SK-N-SH (cell line): Measurements from ENCODE around the gene ZNF341. TPM values are rescaled to one million over a fixed set of nuclear protein-coding genes. Genes with fewer than 3 reads are reported as not detected.

Source experiments
- CTCF ChIA-PET: fragments of 300-600, 350-600 bp; formaldehyde crosslinking; extraction: SDS; loops from one replicate; lab custom pipeline; 2021; lab: Yijun Ruan, JAX
- POLR2A ChIA-PET: fragments of 350-600 bp; sonication (Branson Sonifier 250); formaldehyde crosslinking; extraction: SDS; loops from one replicate; lab custom pipeline; 2020; ENCODE audit warnings: antibody characterized with exemption, inconsistent platforms; lab: Yijun Ruan, JAX
- DNase-seq: peaks from one replicate; pipeline ENCODE4 v3.0.0; 2012
- H2AFZ ChIP-seq: fragments of 200-600 bp; sonication (generic); 2 replicates; pipeline ENCODE4 v1.8.1; 2016; ENCODE audit warnings: antibody characterized with exemption, mild to moderate bottlenecking, low read depth
- H3F3A ChIP-seq: fragments of 200-600 bp; sonication (generic); replicated peaks from 2 replicates; pipeline ENCODE3; 2016; ENCODE audit warnings: antibody characterized with exemption, mild to moderate bottlenecking; ENCODE audit not compliant: insufficient read depth
- H3K27ac ChIP-seq, 2 experiments: fragments of 200-500 bp in 1 of 2; fragments of 200-600 bp in 1 of 2; sonication (Bioruptor generic) in 1 of 2; sonication (generic), shearing (Covaris generic) in 1 of 2; 2 replicates each; pipeline versions ENCODE4 v1.5.1 to v1.6.1; 2014 to 2016; ENCODE audit warnings: low read depth in 2 of 2, inconsistent platforms in 1 of 2, low read length in 1 of 2, mild to moderate bottlenecking in 1 of 2, mixed read lengths in 1 of 2
- H3K27me3 ChIP-seq: fragments of 200-600 bp; sonication (generic), shearing (Covaris generic); 2 replicates; pipeline ENCODE4 v1.6.1; 2016; ENCODE audit warnings: mixed run types; ENCODE audit not compliant: insufficient read depth
- H3K36me3 ChIP-seq, 2 experiments: fragments of 200-500 bp in 1 of 2; fragments of 200-600 bp in 1 of 2; sonication (Bioruptor generic) in 1 of 2; sonication (generic) in 1 of 2; replicated peaks in 1 of 2; 2 replicates each; pipeline versions ENCODE3 to v1.5.1; 2014 to 2016; ENCODE audit warnings: low read length in 1 of 2, mild to moderate bottlenecking in 1 of 2; ENCODE audit not compliant: insufficient read depth in 2 of 2, control insufficient read depth in 1 of 2
- H3K4me1 ChIP-seq, 2 experiments: fragments of 200-500 bp in 1 of 2; fragments of 200-600 bp in 1 of 2; sonication (Bioruptor generic) in 1 of 2; sonication (generic), shearing (Covaris generic) in 1 of 2; 2 replicates each; pipeline versions ENCODE4 v1.5.1 to v1.6.1; 2014 to 2016; ENCODE audit warnings: low read depth in 1 of 2, low read length in 1 of 2, mixed run types in 1 of 2; ENCODE audit not compliant: insufficient read depth in 2 of 2, control insufficient read depth in 1 of 2
- H3K4me2 ChIP-seq: fragments of 200-600 bp; sonication (generic), shearing (Covaris generic); 2 replicates; pipeline ENCODE4 v1.6.1; 2017; ENCODE audit warnings: mixed run types
- H3K4me3 ChIP-seq, 2 experiments: fragments of 200-500 bp in 1 of 2; fragments of 200-600 bp in 1 of 2; sonication (Bioruptor generic) in 1 of 2; sonication (generic), shearing (Covaris generic) in 1 of 2; 2 replicates each; pipeline versions ENCODE4 v1.5.1 to v1.8.1; 2014 to 2016; ENCODE audit warnings: low read depth in 2 of 2, inconsistent platforms in 1 of 2, low read length in 1 of 2, mild to moderate bottlenecking in 1 of 2, mixed read lengths in 1 of 2, moderate library complexity in 1 of 2
- H3K79me2 ChIP-seq: fragments of 200-600 bp; sonication (generic); 2 replicates; pipeline ENCODE4 v1.8.1; 2017; ENCODE audit warnings: mild to moderate bottlenecking; ENCODE audit not compliant: insufficient read depth
- H3K9ac ChIP-seq: fragments of 200-600 bp; sonication (generic); 2 replicates; pipeline ENCODE4 v1.6.1; 2017; ENCODE audit warnings: mixed run types
- H3K9me2 ChIP-seq: fragments of 200-600 bp; sonication (generic); 2 replicates; pipeline ENCODE4 v1.6.1; 2017; ENCODE audit warnings: mixed run types
- H3K9me3 ChIP-seq: fragments of 200-600 bp; sonication (generic); 2 replicates; pipeline ENCODE4 v1.6.1; 2017; ENCODE audit warnings: mixed run types, mild to moderate bottlenecking, moderate library complexity
- H4K20me1 ChIP-seq: fragments of 200-600 bp; sonication (generic); 2 replicates; pipeline ENCODE4 v1.6.1; 2017; ENCODE audit warnings: mild to moderate bottlenecking, mixed run types; ENCODE audit not compliant: insufficient read depth
- ELF1 ChIP-seq: IDR thresholded peaks from 2 replicates; pipeline ENCODE4 v1.4.0; 2012
- EP300 ChIP-seq, 2 experiments: IDR thresholded peaks; 2 replicates each; pipeline versions ENCODE4 v1.4.0 to v1.6.1; 2012; ENCODE audit warnings: borderline replicate concordance in 1 of 2, low read depth in 1 of 2, low read length in 1 of 2
- MEF2A ChIP-seq: IDR thresholded peaks from 2 replicates; pipeline ENCODE4 v1.4.0; 2012; ENCODE audit warnings: low read depth, borderline replicate concordance
- MXI1 ChIP-seq: IDR thresholded peaks from 2 replicates; pipeline ENCODE4 v1.6.1; 2012; ENCODE audit warnings: mild to moderate bottlenecking, low read depth, low read length, improper control_type of control experiment
- NRF1 ChIP-seq: IDR thresholded peaks from 2 replicates; pipeline ENCODE4 v1.6.1; 2012; ENCODE audit warnings: low read depth, mild to moderate bottlenecking, low read length
- RCOR1 ChIP-seq: fragments of 150-350 bp; IDR thresholded peaks from 2 replicates; pipeline ENCODE4 v1.6.1; 2017; ENCODE audit warnings: antibody characterized with exemption, low read length
- SIN3A ChIP-seq: IDR thresholded peaks from 2 replicates; pipeline ENCODE4 v1.6.1; 2012; ENCODE audit warnings: low read depth, mild to moderate bottlenecking, low read length, moderate library complexity, borderline replicate concordance
- TEAD4 ChIP-seq: IDR thresholded peaks from 2 replicates; pipeline ENCODE4 v1.4.0; 2012; ENCODE audit warnings: mild to moderate bottlenecking, borderline replicate concordance; ENCODE audit not compliant: insufficient read depth
- YY1 ChIP-seq: IDR thresholded peaks from 2 replicates; pipeline ENCODE4 v1.4.0; 2012; ENCODE audit warnings: low read depth, mild to moderate bottlenecking
- WGBS: methylation state at CpG from one replicate; pipeline ENCODE4 v1.1.6; 2017; ENCODE audit warnings: low lambda C conversion rate; 5-methylcytosine and 5-hydroxymethylcytosine counted together
- polyA plus RNA-seq, 3 experiments: library from polyadenylated mRNA; depleted of rRNA; stranded (reverse); fragments of >200 nt; gene quantifications; 2 replicates each; pipeline ENCODE4 v1.2.3, GENCODE V29; 2012
- TF ChIP-seq, protein P1 (sequence below): IDR thresholded peaks from 2 replicates; pipeline ENCODE4 v1.4.0; 2012; ENCODE audit warnings: low read depth, borderline replicate concordance
- TF ChIP-seq, protein P2 (sequence below): fragments of 200-600 bp; sonication (generic); IDR thresholded peaks from 2 replicates; pipeline ENCODE4 v1.6.1; 2017; ENCODE audit warnings: antibody characterized with exemption, mild to moderate bottlenecking, moderate library complexity
- TF ChIP-seq, protein P3 (sequence below): IDR thresholded peaks from 2 replicates; pipeline ENCODE4 v1.4.0; 2012; ENCODE audit warnings: low read depth, borderline replicate concordance
- TF ChIP-seq, protein P4 (sequence below): IDR thresholded peaks from 2 replicates; pipeline ENCODE4 v1.4.0; 2012; ENCODE audit warnings: low read depth

ZNF341 gene
- polyA plus RNA-seq, 1 of the 3 experiments (the other 2 are of a cell fraction) = 3.2 TPM

DNA sequence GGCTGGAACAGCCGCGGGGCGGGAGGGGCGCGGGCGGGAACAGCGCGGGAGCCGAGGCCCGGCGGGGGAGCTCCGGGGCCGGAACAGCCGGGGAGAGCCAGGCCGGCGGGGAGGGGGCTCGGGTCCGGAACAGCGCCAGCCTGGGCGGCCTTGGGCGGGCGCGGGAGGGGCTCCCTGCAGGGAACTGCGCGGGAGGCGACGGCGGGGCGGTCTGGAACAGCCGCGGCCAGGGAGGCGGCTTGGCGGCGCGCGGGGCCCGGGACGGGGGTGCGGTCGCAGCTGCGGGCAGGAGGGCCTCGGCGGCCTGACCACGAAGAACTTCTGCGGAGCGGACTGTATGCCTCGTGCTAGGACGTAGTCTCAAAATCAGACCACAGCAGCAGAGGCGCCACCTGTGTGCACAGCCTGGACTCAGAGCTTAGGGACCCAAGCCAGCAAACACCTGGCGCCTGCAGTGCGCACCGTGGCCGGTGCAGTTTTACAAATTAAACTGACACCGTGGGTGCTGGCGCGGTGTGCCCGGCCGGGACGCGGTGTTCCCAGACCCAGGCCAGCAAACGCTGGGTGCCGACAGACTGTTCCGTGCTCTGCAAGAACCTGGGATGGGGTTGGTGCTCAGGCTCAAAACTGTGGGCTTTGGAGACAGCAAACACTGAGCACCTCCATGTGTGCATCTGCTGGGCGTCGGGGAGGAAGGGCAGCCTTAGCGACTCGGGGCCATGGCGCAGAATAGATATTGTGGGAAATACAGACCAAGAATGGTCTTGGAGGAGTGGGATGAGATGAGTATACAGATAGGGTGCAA lies 572 bp downstream of the ZNF341 start:
- Histone ChIP-seq H3K36me3 (peaks cover 0 to 6% of the 10 kb centered on the region in 2 experiments), H3K4me1 (peaks cover 10 to 14% of the 10 kb centered on the region in 2 experiments; a peak in 2 of 4 replicates), H3F3A (peaks cover 3% of the 10 kb centered on the region), H3K4me3 (peak overlapping the region; percentile 46 to 66), H3K9me3 (peaks cover 9% of the 10 kb centered on the region), H3K79me2 (no peaks in the 10 kb centered on the region), H4K20me1 (no peaks in the 10 kb centered on the region), H3K27ac (peak overlapping the region; percentile 59 to 87), H2AFZ (peak overlapping the region; percentile 97), H3K27me3 (no peaks in the 10 kb centered on the region), H3K9me2 (no peaks in the 10 kb centered on the region), H3K4me2 (peak overlapping the region; percentile 90), H3K9ac (peak overlapping the region; percentile 66; the same call in 1 of the 2 replicates)
- 13% methylated on average over 12 of the region's 68 CpGs for WGBS
- CTCF ChIA-PET = interaction anchor here (0.6 to 2.5 kb wide), 23 partner anchors 9 to 397 kb away, joined by 3 to 18 read pairs (median 4); partner anchors contain the start of genes CHMP4B, E2F1 and PXMP4
- POLR2A ChIA-PET = interaction anchor here (0.6 to 1.3 kb wide), 5 partner anchors 13 to 261 kb away, joined by 3 to 4 read pairs (median 3); partner anchors contain the start of gene RALY
- no peak for DNase-seq
- TF ChIP-seq, protein P1, sequence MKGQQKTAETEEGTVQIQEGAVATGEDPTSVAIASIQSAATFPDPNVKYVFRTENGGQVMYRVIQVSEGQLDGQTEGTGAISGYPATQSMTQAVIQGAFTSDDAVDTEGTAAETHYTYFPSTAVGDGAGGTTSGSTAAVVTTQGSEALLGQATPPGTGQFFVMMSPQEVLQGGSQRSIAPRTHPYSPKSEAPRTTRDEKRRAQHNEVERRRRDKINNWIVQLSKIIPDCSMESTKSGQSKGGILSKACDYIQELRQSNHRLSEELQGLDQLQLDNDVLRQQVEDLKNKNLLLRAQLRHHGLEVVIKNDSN = no peak
- TF ChIP-seq SIN3A (no peak), EP300 (IDR thresholded peaks at IDR 0.05; ENCODE audit: borderline replicate concordance in 1 of 2, low read depth in 1 of 2, low read length in 1 of 2) (peak; percentile 99 to 100), ELF1 (no peak), MEF2A (no peak), TEAD4 (0 out of 2 replicates have a peak, but pooled peaks have one; percentile 10), YY1 (0 out of 2 replicates have a peak, but pooled peaks have one; percentile 14), MXI1 (peak; percentile 85; the same call in 1 of the 2 replicates), RCOR1 (no peak), NRF1 (peak; percentile 26; the same call in 1 of the 2 replicates)
- TF ChIP-seq, protein P2, sequence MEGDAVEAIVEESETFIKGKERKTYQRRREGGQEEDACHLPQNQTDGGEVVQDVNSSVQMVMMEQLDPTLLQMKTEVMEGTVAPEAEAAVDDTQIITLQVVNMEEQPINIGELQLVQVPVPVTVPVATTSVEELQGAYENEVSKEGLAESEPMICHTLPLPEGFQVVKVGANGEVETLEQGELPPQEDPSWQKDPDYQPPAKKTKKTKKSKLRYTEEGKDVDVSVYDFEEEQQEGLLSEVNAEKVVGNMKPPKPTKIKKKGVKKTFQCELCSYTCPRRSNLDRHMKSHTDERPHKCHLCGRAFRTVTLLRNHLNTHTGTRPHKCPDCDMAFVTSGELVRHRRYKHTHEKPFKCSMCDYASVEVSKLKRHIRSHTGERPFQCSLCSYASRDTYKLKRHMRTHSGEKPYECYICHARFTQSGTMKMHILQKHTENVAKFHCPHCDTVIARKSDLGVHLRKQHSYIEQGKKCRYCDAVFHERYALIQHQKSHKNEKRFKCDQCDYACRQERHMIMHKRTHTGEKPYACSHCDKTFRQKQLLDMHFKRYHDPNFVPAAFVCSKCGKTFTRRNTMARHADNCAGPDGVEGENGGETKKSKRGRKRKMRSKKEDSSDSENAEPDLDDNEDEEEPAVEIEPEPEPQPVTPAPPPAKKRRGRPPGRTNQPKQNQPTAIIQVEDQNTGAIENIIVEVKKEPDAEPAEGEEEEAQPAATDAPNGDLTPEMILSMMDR = no peak; the same call in 1 of the 2 replicates
- TF ChIP-seq, protein P3, sequence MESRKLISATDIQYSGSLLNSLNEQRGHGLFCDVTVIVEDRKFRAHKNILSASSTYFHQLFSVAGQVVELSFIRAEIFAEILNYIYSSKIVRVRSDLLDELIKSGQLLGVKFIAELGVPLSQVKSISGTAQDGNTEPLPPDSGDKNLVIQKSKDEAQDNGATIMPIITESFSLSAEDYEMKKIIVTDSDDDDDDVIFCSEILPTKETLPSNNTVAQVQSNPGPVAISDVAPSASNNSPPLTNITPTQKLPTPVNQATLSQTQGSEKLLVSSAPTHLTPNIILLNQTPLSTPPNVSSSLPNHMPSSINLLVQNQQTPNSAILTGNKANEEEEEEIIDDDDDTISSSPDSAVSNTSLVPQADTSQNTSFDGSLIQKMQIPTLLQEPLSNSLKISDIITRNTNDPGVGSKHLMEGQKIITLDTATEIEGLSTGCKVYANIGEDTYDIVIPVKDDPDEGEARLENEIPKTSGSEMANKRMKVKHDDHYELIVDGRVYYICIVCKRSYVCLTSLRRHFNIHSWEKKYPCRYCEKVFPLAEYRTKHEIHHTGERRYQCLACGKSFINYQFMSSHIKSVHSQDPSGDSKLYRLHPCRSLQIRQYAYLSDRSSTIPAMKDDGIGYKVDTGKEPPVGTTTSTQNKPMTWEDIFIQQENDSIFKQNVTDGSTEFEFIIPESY = peak; percentile 94
- TF ChIP-seq, protein P4, sequence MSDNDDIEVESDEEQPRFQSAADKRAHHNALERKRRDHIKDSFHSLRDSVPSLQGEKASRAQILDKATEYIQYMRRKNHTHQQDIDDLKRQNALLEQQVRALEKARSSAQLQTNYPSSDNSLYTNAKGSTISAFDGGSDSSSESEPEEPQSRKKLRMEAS = peak; percentile 67
